K562 (cell line): ENCODE data around the gene DHRS3. TPM values are rescaled to one million over a fixed set of nuclear protein-coding genes. Genes with fewer than 3 reads are reported as not detected.
A peak's percentile ranks its signal among the peaks of the same experiment; 100 is the strongest.

ENCODE experiments used
- ARNT ChIP-seq, 2 experiments: fragments of 450-650 bp; IDR thresholded peaks; 2 replicates each; pipeline ENCODE4 v1.6.1; 2016; ENCODE audit warnings: mild to moderate bottlenecking in 1 of 2
- CBX3 ChIP-seq, 2 experiments: IDR thresholded peaks; 1 replicate in 1 of 2; 2 replicates in 1 of 2; pipeline ENCODE4 v1.6.1; 2012; ENCODE audit warnings: inconsistent platforms in 2 of 2, low read length in 2 of 2, borderline replicate concordance in 1 of 2, control low read depth in 1 of 2
- ETV6 ChIP-seq, 3 experiments: fragments of 150-350 bp in 1 of 3; sonication (generic) in 1 of 3; formaldehyde crosslinking in 1 of 3; IDR thresholded peaks; 2 replicates each; pipeline versions ENCODE4 v1.6.1 to v1.8.0; 2014 to 2022; ENCODE audit warnings: borderline replicate concordance in 2 of 3, low read depth in 2 of 3, antibody characterized with exemption in 1 of 3, low read length in 1 of 3, mild to moderate bottlenecking in 1 of 3, missing genetic modification reagents in 1 of 3
- NR2C2 ChIP-seq, 2 experiments: fragments of 200-800 bp in 1 of 2; sonication (Bioruptor generic) in 1 of 2; sonication (generic) in 1 of 2; formaldehyde crosslinking in 1 of 2; IDR thresholded peaks; 2 replicates each; pipeline versions ENCODE4 v1.6.1 to v1.8.0; 2016 to 2022; ENCODE audit warnings: mild to moderate bottlenecking in 1 of 2, missing compliant biosample characterization in 1 of 2, missing genetic modification characterization in 1 of 2, missing genetic modification reagents in 1 of 2
- RBM14 ChIP-seq: fragments of 200-400 bp; formaldehyde crosslinking; IDR thresholded peaks from 2 replicates; pipeline ENCODE4 v1.6.1; 2018; ENCODE audit warnings: low read depth, mild to moderate bottlenecking, low read length, moderate library complexity, borderline replicate concordance; ENCODE audit not compliant: insufficient read depth
- SMAD4 ChIP-seq: fragments of 250-450 bp; sonication (Bioruptor Pico); conservative IDR thresholded peaks from 2 replicates; pipeline ENCODE4 v1.8.0; 2021; ENCODE audit warnings: inconsistent platforms, mild to moderate bottlenecking, moderate library complexity
- SREBF2 ChIP-seq: sonication (generic); formaldehyde crosslinking; IDR thresholded peaks from 2 replicates; pipeline ENCODE4 v1.4.0; 2020; ENCODE audit warnings: mild to moderate bottlenecking, missing genetic modification reagents
- ZNF507 ChIP-seq: conservative IDR thresholded peaks from 2 replicates; pipeline ENCODE4 v1.6.1; 2017; ENCODE audit warnings: missing genetic modification characterization, missing compliant biosample characterization
- polyA plus RNA-seq, 8 experiments: library from polyadenylated mRNA; depleted of rRNA in 4 of 8; stranded (reverse) in 5 of 8; unstranded in 3 of 8; fragments of >200 nt; fragmentation: Nextera tagmentation in 2 of 8; fragmentation: Illumina TruSeq in 1 of 8; extraction: Ambion mirVana in 2 of 8; extraction: Trizol in 1 of 8; gene quantifications; 2 replicates each; pipeline versions ENCODE4 v1.2.1 to v1.2.3, GENCODE V29; 2011 to 2014; ENCODE audit warnings: inconsistent platforms in 1 of 8, missing spikeins in 1 of 8
- total RNA-seq, 7 experiments: library from RNA; depleted of rRNA in 6 of 7; stranded (reverse); fragments of >200 nt in 6 of 7; fragmentation: Illumina TruSeq in 2 of 7; extraction: Trizol in 2 of 7; gene quantifications; 2 replicates each; pipeline versions ENCODE4 v1.2.1 to v1.2.3, GENCODE V29; 2011 to 2021; ENCODE audit warnings: low replicate concordance in 1 of 7
- TF ChIP-seq, protein P1 (sequence below): IDR thresholded peaks from 2 replicates; pipeline ENCODE4 v1.6.1; 2012; ENCODE audit warnings: low read depth, low read length, improper control_type of control experiment, borderline replicate concordance
- TF ChIP-seq, protein P2 (sequence below): fragments of 250-450 bp; sonication (Bioruptor Pico); IDR thresholded peaks from 2 replicates; pipeline ENCODE4 v1.8.0; 2022; ENCODE audit warnings: moderate library complexity, mild to moderate bottlenecking, inconsistent platforms
- TF ChIP-seq, protein P3 (sequence below): fragments of 200-600 bp; sonication (generic); IDR thresholded peaks from one replicate; pipeline ENCODE4 v1.6.1; 2012; ENCODE audit warnings: mild to moderate bottlenecking, low read depth, low read length, inconsistent platforms

Gene DHRS3
- total and polyA plus RNA-seq, 9 of the 15 experiments (the other 6 are each of a cell fraction or from before 2014, with no cell fraction given), result 21.0 to 116 (median 58.7) TPM

DNA sequence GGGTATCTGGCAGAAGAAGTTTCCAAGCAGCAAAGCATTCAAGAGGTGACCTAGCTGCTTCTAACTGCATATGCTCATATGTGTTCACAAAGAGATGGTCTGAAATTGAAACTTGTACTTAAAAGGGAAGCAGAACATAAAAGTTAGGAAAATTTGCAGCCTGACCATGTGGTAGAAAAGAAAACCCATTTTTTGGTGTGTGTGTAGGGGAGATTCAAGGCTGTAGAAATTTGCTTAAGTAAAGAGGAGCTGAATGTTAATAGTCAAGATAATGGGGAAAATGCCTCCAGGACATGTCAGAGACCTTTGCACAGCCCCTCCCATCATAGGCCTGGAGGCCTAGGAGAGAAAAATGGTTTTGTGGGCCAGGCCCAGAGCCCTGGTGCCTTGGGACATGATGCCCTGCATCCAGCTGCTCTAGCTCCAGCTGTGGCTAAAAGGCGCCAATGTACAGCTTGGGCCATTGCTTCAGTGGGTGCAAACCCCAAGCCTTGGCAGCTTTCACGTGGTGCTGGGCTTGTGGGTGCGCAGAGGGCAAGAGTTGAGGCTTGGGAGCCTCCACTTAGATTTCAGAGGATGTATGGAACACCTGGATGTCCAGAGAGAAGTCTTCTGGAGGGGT, 54.9 kb downstream of the DHRS3 start (continued):
- TF ChIP-seq SREBF2 (CRISPR knock-in tag), result no peak
- TF ChIP-seq ZNF507 (tag), result no peak
- TF ChIP-seq, protein P1, sequence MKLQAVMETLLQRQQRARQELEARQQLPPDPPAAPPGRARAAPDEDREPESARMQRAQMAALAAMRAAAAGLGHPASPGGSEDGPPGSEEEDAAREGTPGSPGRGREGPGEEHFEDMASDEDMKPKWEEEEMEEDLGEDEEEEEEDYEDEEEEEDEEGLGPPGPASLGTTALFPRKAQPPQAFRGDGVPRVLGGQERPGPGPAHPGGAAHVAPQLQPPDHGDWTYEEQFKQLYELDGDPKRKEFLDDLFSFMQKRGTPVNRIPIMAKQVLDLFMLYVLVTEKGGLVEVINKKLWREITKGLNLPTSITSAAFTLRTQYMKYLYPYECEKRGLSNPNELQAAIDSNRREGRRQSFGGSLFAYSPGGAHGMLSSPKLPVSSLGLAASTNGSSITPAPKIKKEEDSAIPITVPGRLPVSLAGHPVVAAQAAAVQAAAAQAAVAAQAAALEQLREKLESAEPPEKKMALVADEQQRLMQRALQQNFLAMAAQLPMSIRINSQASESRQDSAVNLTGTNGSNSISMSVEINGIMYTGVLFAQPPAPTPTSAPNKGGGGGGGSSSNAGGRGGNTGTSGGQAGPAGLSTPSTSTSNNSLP, result no peak
- TF ChIP-seq, protein P2, sequence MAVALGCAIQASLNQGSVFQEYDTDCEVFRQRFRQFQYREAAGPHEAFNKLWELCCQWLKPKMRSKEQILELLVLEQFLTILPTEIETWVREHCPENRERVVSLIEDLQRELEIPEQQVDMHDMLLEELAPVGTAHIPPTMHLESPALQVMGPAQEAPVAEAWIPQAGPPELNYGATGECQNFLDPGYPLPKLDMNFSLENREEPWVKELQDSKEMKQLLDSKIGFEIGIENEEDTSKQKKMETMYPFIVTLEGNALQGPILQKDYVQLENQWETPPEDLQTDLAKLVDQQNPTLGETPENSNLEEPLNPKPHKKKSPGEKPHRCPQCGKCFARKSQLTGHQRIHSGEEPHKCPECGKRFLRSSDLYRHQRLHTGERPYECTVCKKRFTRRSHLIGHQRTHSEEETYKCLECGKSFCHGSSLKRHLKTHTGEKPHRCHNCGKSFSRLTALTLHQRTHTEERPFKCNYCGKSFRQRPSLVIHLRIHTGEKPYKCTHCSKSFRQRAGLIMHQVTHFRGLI (CRISPR knock-in tag), result no peak
- TF ChIP-seq ARNT (IDR thresholded peaks at IDR 0.05), result peak in 1 of 2 experiments; percentile 79; a peak in 1 of 4 replicates
- no peak for TF ChIP-seq RBM14
- peak in 1 of 2 experiments; percentile 97; a peak in 2 of 3 replicates for TF ChIP-seq CBX3 (IDR thresholded peaks at IDR 0.05; ENCODE audit: borderline replicate concordance in 1 of 2, low read length in 2 of 2)
- TF ChIP-seq ETV6 (IDR thresholded peaks at IDR 0.05; ENCODE audit: borderline replicate concordance in 1 of 2, low read depth in 2 of 2, low read length in 1 of 2), result no peak
- no peak for TF ChIP-seq ETV6 (CRISPR knock-in tag; IDR thresholded peaks at IDR 0.05; ENCODE audit: borderline replicate concordance)
- TF ChIP-seq NR2C2 (CRISPR knock-in tag; IDR thresholded peaks at IDR 0.05), result no peak
- TF ChIP-seq NR2C2 (tag; IDR thresholded peaks at IDR 0.05), result no peak
- TF ChIP-seq, protein P3, sequence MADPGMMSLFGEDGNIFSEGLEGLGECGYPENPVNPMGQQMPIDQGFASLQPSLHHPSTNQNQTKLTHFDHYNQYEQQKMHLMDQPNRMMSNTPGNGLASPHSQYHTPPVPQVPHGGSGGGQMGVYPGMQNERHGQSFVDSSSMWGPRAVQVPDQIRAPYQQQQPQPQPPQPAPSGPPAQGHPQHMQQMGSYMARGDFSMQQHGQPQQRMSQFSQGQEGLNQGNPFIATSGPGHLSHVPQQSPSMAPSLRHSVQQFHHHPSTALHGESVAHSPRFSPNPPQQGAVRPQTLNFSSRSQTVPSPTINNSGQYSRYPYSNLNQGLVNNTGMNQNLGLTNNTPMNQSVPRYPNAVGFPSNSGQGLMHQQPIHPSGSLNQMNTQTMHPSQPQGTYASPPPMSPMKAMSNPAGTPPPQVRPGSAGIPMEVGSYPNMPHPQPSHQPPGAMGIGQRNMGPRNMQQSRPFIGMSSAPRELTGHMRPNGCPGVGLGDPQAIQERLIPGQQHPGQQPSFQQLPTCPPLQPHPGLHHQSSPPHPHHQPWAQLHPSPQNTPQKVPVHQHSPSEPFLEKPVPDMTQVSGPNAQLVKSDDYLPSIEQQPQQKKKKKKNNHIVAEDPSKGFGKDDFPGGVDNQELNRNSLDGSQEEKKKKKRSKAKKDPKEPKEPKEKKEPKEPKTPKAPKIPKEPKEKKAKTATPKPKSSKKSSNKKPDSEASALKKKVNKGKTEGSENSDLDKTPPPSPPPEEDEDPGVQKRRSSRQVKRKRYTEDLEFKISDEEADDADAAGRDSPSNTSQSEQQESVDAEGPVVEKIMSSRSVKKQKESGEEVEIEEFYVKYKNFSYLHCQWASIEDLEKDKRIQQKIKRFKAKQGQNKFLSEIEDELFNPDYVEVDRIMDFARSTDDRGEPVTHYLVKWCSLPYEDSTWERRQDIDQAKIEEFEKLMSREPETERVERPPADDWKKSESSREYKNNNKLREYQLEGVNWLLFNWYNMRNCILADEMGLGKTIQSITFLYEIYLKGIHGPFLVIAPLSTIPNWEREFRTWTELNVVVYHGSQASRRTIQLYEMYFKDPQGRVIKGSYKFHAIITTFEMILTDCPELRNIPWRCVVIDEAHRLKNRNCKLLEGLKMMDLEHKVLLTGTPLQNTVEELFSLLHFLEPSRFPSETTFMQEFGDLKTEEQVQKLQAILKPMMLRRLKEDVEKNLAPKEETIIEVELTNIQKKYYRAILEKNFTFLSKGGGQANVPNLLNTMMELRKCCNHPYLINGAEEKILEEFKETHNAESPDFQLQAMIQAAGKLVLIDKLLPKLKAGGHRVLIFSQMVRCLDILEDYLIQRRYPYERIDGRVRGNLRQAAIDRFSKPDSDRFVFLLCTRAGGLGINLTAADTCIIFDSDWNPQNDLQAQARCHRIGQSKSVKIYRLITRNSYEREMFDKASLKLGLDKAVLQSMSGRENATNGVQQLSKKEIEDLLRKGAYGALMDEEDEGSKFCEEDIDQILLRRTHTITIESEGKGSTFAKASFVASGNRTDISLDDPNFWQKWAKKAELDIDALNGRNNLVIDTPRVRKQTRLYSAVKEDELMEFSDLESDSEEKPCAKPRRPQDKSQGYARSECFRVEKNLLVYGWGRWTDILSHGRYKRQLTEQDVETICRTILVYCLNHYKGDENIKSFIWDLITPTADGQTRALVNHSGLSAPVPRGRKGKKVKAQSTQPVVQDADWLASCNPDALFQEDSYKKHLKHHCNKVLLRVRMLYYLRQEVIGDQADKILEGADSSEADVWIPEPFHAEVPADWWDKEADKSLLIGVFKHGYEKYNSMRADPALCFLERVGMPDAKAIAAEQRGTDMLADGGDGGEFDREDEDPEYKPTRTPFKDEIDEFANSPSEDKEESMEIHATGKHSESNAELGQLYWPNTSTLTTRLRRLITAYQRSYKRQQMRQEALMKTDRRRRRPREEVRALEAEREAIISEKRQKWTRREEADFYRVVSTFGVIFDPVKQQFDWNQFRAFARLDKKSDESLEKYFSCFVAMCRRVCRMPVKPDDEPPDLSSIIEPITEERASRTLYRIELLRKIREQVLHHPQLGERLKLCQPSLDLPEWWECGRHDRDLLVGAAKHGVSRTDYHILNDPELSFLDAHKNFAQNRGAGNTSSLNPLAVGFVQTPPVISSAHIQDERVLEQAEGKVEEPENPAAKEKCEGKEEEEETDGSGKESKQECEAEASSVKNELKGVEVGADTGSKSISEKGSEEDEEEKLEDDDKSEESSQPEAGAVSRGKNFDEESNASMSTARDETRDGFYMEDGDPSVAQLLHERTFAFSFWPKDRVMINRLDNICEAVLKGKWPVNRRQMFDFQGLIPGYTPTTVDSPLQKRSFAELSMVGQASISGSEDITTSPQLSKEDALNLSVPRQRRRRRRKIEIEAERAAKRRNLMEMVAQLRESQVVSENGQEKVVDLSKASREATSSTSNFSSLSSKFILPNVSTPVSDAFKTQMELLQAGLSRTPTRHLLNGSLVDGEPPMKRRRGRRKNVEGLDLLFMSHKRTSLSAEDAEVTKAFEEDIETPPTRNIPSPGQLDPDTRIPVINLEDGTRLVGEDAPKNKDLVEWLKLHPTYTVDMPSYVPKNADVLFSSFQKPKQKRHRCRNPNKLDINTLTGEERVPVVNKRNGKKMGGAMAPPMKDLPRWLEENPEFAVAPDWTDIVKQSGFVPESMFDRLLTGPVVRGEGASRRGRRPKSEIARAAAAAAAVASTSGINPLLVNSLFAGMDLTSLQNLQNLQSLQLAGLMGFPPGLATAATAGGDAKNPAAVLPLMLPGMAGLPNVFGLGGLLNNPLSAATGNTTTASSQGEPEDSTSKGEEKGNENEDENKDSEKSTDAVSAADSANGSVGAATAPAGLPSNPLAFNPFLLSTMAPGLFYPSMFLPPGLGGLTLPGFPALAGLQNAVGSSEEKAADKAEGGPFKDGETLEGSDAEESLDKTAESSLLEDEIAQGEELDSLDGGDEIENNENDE, result no peak
- no peak for TF ChIP-seq SMAD4 (CRISPR knock-in tag)
